ENCODE results near the gene HSPA12A.

HSPA12A gene

DNA sequence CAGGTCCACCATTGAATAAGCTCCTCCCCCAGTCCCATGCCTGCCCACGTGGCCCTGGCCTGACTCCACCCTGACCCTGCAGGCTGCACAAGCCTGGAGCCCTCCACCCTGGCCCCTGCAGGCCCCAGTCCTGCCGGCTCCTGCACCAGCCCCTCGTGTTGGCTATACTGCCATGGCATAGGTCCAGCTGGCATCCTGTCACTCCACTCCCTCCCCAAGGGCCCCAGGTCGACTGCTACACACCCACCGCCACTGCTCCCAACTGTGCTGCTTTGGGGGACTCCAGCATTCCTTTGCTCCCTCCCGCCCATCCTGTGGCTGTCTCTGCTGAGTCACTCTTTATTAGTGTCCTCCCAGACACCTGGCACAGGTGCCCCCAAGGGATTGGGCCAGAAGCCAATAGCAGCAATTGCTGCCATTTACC, 32.4 kb upstream of the HSPA12A start:
- Mint-ChIP-seq H3K4me1 (no peaks in the 10 kb centered on the region), H3K9me3 (no peaks in the 10 kb centered on the region), H3K36me3 (no peaks in the 10 kb centered on the region), H3K27me3 (peaks cover 4% of the 10 kb centered on the region), H3K27ac (no peak overlapping the region), H3K4me3 (no peak overlapping the region)

GRCh38 chr10:116772909-116773705, 30.7 kb upstream of the HSPA12A start:
- H3K27me3 Mint-ChIP-seq: peaks cover 11% of the 10 kb centered on the region
- H3K9me3 Mint-ChIP-seq: no peaks in the 10 kb centered on the region
- no peak overlapping the region for H3K4me3 Mint-ChIP-seq
- H3K4me1 Mint-ChIP-seq: no peaks in the 10 kb centered on the region
- H3K36me3 Mint-ChIP-seq: no peaks in the 10 kb centered on the region
- H3K27ac Mint-ChIP-seq: no peak overlapping the region

- H3K4me1 Mint-ChIP-seq: no peaks in the 10 kb centered on the region
- peaks cover 16% of the 10 kb centered on the region for H3K27me3 Mint-ChIP-seq
- H3K27ac Mint-ChIP-seq: no peak overlapping the region
- no peaks in the 10 kb centered on the region for H3K36me3 Mint-ChIP-seq
- H3K4me3 Mint-ChIP-seq: no peak overlapping the region
- H3K9me3 Mint-ChIP-seq: no peaks in the 10 kb centered on the region
Observed at GRCh38 chr10:116771959-116772585, 29.7 kb upstream of the HSPA12A start.

GRCh38 chr10:116771101-116771958, 29.0 kb upstream of the HSPA12A start:
- Mint-ChIP-seq H3K27me3 (peaks cover 20% of the 10 kb centered on the region), H3K27ac (no peak overlapping the region), H3K9me3 (no peaks in the 10 kb centered on the region), H3K4me3 (no peak overlapping the region), H3K4me1 (no peaks in the 10 kb centered on the region), H3K36me3 (no peaks in the 10 kb centered on the region)

- H3K4me3 Mint-ChIP-seq: no peak overlapping the region
- no peaks in the 10 kb centered on the region for H3K36me3 Mint-ChIP-seq
- no peaks in the 10 kb centered on the region for H3K9me3 Mint-ChIP-seq
- H3K4me1 Mint-ChIP-seq: no peaks in the 10 kb centered on the region
- peaks cover 22% of the 10 kb centered on the region for H3K27me3 Mint-ChIP-seq
- no peak overlapping the region for H3K27ac Mint-ChIP-seq
Observed at GRCh38 chr10:116770281-116770680, 27.9 kb upstream of the HSPA12A start.

DNA sequence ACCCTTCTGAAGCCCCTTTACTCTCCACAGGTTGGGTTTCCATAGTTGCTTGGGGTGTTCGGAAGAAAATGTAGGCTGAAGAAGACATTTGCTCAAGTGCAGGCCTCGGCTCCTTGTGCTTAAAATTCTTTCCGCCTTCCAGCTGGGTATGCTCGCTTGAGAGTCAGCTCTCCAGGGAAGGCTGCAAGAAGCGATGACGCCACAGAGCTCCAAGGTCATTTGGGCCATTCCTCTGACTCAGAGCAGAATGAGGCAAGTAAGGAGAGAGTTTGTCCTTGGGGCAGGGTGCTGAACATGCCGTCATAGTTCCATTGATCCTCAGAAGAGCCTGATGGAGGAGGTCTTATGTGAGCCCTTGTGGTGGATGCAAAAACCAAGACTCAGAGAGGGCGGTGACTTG, 27.4 kb upstream of the HSPA12A start:
- Mint-ChIP-seq H3K27me3 (peaks cover 22% of the 10 kb centered on the region), H3K4me1 (no peaks in the 10 kb centered on the region), H3K9me3 (no peaks in the 10 kb centered on the region), H3K36me3 (no peaks in the 10 kb centered on the region), H3K4me3 (no peak overlapping the region), H3K27ac (no peak overlapping the region)

DNA sequence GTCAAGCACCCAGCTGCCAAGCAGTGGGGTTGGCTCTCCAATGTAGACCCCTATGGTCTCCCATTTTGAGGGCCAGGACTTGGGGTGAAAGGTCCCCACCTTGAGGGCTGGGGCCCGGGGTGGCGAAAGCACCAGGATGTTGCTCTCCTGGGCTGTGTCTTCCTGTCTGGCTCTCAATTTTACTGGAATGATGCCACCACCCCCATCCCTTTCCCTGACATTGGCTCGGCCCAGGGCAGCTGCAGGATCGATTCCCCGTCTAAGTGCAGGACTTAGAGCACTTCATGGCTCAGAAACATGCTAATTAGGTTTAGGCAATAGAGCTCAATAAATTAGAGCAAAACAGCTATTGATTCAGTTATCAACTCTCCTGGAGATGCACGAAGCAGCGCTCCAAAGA, 27.0 kb upstream of the HSPA12A start:
- no peaks in the 10 kb centered on the region for H3K36me3 Mint-ChIP-seq
- no peak overlapping the region for H3K4me3 Mint-ChIP-seq
- H3K9me3 Mint-ChIP-seq: no peaks in the 10 kb centered on the region
- H3K4me1 Mint-ChIP-seq: no peaks in the 10 kb centered on the region
- peaks cover 22% of the 10 kb centered on the region for H3K27me3 Mint-ChIP-seq
- H3K27ac Mint-ChIP-seq: no peak overlapping the region

DNA sequence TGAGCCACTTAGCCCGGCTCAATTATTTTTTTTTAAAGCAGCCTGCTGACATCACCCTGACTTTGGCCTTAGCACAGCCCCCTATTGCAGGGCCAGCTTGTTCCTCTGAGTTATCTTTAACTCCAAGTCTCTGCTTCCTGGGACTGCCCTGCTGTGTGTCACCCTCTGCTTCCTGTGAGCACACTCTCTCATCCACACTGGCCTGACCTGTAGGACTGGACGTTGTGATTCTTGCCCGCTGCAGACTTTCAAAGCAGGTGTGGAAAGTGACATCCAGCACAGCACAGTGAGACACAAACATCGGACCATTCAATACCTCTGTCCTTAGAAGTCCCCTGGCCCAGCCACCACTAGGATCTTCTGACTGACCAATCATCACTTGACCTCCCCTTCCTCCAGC, 26.4 kb upstream of the HSPA12A start:
- H3K9me3 Mint-ChIP-seq: no peaks in the 10 kb centered on the region
- no peak overlapping the region for H3K27ac Mint-ChIP-seq
- no peaks in the 10 kb centered on the region for H3K4me1 Mint-ChIP-seq
- no peak overlapping the region for H3K4me3 Mint-ChIP-seq
- H3K27me3 Mint-ChIP-seq: peaks cover 22% of the 10 kb centered on the region
- no peaks in the 10 kb centered on the region for H3K36me3 Mint-ChIP-seq

DNA sequence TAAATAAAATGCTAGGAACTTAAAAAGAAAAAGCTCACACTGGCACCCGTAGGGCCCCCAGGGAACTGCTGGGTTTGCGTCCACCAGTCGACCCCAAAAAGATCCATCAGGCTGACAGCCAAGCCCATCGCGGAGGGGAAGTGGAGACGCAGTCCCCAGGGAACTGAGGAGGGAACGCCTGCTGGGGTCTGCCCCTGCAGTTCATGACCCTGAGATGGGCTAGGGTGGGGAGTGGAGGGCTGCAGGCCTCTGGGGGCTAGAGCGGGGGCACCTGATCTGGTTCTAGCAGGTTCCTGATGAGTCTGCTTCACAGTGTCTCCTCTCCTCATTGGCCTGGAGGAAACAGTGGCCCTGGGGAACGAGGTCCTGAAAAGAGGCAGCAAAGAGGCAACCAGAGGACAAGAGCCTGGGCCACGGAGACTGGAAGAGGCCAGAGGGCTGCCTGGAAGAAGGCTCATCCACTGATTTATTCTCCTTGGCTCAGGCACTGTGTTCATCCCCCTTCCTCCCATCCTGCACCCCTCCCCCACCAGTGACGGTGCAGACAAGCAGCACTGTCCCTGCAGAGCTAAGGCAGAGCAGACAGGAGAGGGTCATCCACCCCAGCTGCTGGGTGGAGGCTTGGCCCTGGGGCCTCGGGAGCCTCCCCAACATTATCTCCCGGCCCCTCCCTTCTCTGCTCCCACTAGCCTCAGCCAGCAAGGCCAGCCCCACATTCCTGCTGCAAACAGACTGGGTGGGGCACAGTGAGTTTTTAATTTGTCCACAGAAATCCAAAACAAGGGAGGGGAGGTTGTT, 24.7 kb upstream of the HSPA12A start:
- H3K9me3 Mint-ChIP-seq: no peaks in the 10 kb centered on the region
- peaks cover 32% of the 10 kb centered on the region for H3K27me3 Mint-ChIP-seq
- no peak overlapping the region for H3K4me3 Mint-ChIP-seq
- H3K4me1 Mint-ChIP-seq: no peaks in the 10 kb centered on the region
- no peaks in the 10 kb centered on the region for H3K36me3 Mint-ChIP-seq
- H3K27ac Mint-ChIP-seq: no peak overlapping the region

DNA sequence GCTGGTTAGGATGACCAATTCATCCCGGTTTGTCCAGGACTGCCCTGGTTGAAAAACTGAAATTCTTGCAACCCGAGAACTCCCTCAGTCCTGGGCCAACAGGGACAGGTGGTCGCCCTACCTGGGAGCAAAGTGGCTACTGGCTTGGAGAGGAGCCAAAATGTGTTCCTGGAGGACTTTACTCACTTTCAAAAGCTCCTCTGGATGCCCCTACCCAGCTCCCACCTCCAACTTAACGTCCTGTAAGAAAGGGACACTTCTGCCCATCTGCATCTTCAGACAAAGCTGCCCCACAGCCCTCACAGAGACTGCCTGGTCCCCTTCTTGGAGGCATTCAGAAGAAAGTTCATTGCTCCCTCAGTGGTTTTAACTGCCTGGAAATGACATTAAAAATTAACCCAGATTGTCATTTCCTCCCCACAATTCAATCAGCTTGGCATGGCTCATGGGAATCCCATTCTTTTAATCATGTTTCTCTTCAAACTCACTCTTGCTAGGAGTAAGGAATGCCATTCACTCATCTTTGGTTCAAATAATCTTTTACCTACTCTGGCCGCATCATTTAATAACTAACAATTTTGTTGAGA, 24.0 kb upstream of the HSPA12A start:
- H3K4me3 Mint-ChIP-seq: no peak overlapping the region
- H3K36me3 Mint-ChIP-seq: no peaks in the 10 kb centered on the region
- peaks cover 34% of the 10 kb centered on the region for H3K27me3 Mint-ChIP-seq
- no peaks in the 10 kb centered on the region for H3K9me3 Mint-ChIP-seq
- H3K27ac Mint-ChIP-seq: no peak overlapping the region
- no peaks in the 10 kb centered on the region for H3K4me1 Mint-ChIP-seq

- no peaks in the 10 kb centered on the region for H3K9me3 Mint-ChIP-seq
- H3K27me3 Mint-ChIP-seq: peaks cover 35% of the 10 kb centered on the region
- H3K4me1 Mint-ChIP-seq: no peaks in the 10 kb centered on the region
- no peak overlapping the region for H3K4me3 Mint-ChIP-seq
- H3K27ac Mint-ChIP-seq: no peak overlapping the region
- H3K36me3 Mint-ChIP-seq: no peaks in the 10 kb centered on the region
Observed at GRCh38 chr10:116765648-116766081, 23.3 kb upstream of the HSPA12A start.

DNA sequence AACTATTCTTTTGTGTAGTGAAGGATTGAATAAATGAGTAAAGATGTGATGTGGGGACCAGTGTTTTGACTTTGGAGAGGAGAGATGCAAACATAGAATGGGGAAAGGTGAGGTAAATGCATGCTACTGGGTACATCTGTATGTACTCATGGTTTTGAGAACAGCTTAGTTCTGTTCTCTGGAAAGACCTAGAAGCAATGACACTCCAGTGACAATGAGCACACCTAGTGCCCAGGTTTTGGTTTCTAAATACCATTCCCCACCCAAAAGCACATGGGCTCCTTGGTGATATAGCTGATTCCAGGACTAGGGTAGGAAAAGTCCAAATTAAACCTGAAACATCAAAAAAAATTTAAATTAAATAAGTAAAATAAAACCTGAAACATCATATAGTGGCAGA, 22.6 kb upstream of the HSPA12A start:
- no peaks in the 10 kb centered on the region for H3K36me3 Mint-ChIP-seq
- H3K27me3 Mint-ChIP-seq: peaks cover 39% of the 10 kb centered on the region
- H3K27ac Mint-ChIP-seq: no peak overlapping the region
- no peak overlapping the region for H3K4me3 Mint-ChIP-seq
- H3K9me3 Mint-ChIP-seq: no peaks in the 10 kb centered on the region
- H3K4me1 Mint-ChIP-seq: no peaks in the 10 kb centered on the region

GRCh38 chr10:116763440-116763839, 21.1 kb upstream of the HSPA12A start:
- H3K27ac Mint-ChIP-seq: no peak overlapping the region
- H3K4me3 Mint-ChIP-seq: no peak overlapping the region
- peaks cover 35% of the 10 kb centered on the region for H3K27me3 Mint-ChIP-seq

GRCh38 chr10:116761883-116762282, 19.5 kb upstream of the HSPA12A start:
- Mint-ChIP-seq H3K9me3 (no peaks in the 10 kb centered on the region), H3K4me3 (no peak overlapping the region), H3K36me3 (no peaks in the 10 kb centered on the region), H3K27me3 (peaks cover 27% of the 10 kb centered on the region), H3K4me1 (no peaks in the 10 kb centered on the region), H3K27ac (no peak overlapping the region)

More at GRCh38 chr10:116763440-116763839, 21.1 kb upstream of the HSPA12A start:
- no peaks in the 10 kb centered on the region for H3K36me3 Mint-ChIP-seq
- H3K9me3 Mint-ChIP-seq: no peaks in the 10 kb centered on the region
- no peaks in the 10 kb centered on the region for H3K4me1 Mint-ChIP-seq

- peaks cover 22% of the 10 kb centered on the region for H3K27me3 Mint-ChIP-seq
- no peaks in the 10 kb centered on the region for H3K4me1 Mint-ChIP-seq
- no peaks in the 10 kb centered on the region for H3K9me3 Mint-ChIP-seq
- no peak overlapping the region for H3K4me3 Mint-ChIP-seq
- H3K27ac Mint-ChIP-seq: no peak overlapping the region
- no peaks in the 10 kb centered on the region for H3K36me3 Mint-ChIP-seq
Observed at GRCh38 chr10:116760919-116761318, 18.6 kb upstream of the HSPA12A start.
